ENCODE measurements around the gene IMPA2.

GRCh38 chr18:11956371-11957308 is 24.7 kb upstream of the IMPA2 start:
- TF ChIP-seq L3MBTL2 (conservative IDR thresholded peaks at IDR 0.05) (no peak), NFRKB (IDR thresholded peaks at IDR 0.05) (no peak), FOXM1 (IDR thresholded peaks at IDR 0.05; ENCODE audit: borderline replicate concordance) (no peak), CTBP1 (IDR thresholded peaks at IDR 0.05; ENCODE audit: borderline replicate concordance) (no peak), FOXK2 (IDR thresholded peaks at IDR 0.05) (no peak), BHLHE40 (IDR thresholded peaks at IDR 0.05; ENCODE audit: borderline replicate concordance) (no peak)

All from HEK293T (cell line).